GM12891 (cell line): ENCODE data around the gene NT5DC1.

Experiments
- POLR2A ChIP-seq: IDR thresholded peaks from 2 replicates; pipeline ENCODE4 v1.6.1; 2011; ENCODE audit warnings: low read depth, low read length, control low read depth
- POLR2AphosphoS5 ChIP-seq: IDR thresholded peaks from 2 replicates; pipeline ENCODE4 v1.6.1; 2011; ENCODE audit warnings: low read depth, low read length, control low read depth

DNA sequence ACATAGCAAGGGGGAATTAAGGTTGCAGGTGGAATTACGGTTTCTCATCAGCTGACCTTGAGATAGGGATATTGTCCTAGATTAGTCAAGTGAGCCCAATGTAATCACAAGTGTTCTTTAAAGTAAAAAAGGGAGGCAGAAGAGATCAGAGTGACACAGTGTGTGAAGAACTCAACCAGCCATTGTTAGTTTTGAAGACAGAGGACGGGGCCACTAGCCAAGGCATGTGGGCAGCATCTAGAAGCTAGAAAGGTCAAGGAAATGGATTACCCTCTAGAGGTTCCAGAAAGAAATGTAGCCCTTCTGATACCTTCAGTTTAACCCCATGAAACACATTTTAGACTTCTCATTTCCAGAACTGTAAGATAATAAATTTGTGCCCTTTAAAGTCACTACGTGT is 197.6 kb downstream of the NT5DC1 start:
- TF ChIP-seq POLR2AphosphoS5: no peak
- no peak for TF ChIP-seq POLR2A
